ENCODE measurements around the gene CELF2. TPM values are rescaled to one million over a fixed set of nuclear protein-coding genes. Genes with fewer than 3 reads are reported as not detected.

The CELF2 gene
- total RNA-seq, 4 donors from 2014 or later, result 27.0 to 44.1 (median 31.3) TPM

DNA sequence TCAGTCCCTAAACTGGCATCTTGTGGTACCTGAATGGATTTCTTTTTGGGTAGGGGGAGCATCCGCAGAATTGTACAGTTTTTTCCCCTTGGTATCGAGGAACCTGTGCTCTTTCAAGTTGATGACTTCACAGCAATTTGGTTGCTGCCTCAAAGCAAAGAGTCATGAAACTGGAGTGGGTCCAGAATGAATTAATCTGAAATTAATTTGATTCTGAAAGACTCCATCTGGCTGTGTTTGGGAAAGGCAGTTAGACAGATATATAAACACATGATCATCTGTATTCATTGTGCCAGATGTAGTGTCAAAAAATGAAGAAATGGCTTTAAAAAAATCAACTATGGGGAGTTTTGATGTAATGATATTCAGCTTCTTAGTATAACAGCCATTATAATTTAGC lies 136.1 kb downstream of the CELF2 start:
- no peaks in the 10 kb centered on the region for H3K27me3 ChIP-seq
- H3K9me3 ChIP-seq, result no peaks in the 10 kb centered on the region
- peaks cover 0 to 29% (median 14%) of the 10 kb centered on the region in 4 donors for H3K4me1 ChIP-seq
- 100% methylated on average over 2 of the region's 2 CpGs for WGBS, 2 donors (ENCODE audit: low coverage in 1 of 2)
- TF ChIP-seq EP300 (IDR thresholded peaks at IDR 0.05; ENCODE audit: low read depth), result no peak
- TF ChIP-seq, protein P1, sequence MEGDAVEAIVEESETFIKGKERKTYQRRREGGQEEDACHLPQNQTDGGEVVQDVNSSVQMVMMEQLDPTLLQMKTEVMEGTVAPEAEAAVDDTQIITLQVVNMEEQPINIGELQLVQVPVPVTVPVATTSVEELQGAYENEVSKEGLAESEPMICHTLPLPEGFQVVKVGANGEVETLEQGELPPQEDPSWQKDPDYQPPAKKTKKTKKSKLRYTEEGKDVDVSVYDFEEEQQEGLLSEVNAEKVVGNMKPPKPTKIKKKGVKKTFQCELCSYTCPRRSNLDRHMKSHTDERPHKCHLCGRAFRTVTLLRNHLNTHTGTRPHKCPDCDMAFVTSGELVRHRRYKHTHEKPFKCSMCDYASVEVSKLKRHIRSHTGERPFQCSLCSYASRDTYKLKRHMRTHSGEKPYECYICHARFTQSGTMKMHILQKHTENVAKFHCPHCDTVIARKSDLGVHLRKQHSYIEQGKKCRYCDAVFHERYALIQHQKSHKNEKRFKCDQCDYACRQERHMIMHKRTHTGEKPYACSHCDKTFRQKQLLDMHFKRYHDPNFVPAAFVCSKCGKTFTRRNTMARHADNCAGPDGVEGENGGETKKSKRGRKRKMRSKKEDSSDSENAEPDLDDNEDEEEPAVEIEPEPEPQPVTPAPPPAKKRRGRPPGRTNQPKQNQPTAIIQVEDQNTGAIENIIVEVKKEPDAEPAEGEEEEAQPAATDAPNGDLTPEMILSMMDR (IDR thresholded peaks at IDR 0.05), result no peak
- no peak for TF ChIP-seq POLR2AphosphoS5 (IDR thresholded peaks at IDR 0.05)
- TF ChIP-seq POLR2A (IDR thresholded peaks at IDR 0.05), result no peak
- intact Hi-C loops (cut with DNase I; ENCODE audit: low total_unique reads) (no loop called here), in situ Hi-C loops (cut with MboI; ENCODE audit: low pct_ligation_motif_present in 1 of 4, low pct_unique_long_range_greater_than_20kb in 1 of 4, low sequenced_read_pairs in 3 of 4) (no loop called here)
- H3K36me3 ChIP-seq, result no peaks in the 10 kb centered on the region
- no peak overlapping the region for H3K4me3 ChIP-seq
- no peak overlapping the region for H3K27ac ChIP-seq
- DNase-seq, result no peak

DNA sequence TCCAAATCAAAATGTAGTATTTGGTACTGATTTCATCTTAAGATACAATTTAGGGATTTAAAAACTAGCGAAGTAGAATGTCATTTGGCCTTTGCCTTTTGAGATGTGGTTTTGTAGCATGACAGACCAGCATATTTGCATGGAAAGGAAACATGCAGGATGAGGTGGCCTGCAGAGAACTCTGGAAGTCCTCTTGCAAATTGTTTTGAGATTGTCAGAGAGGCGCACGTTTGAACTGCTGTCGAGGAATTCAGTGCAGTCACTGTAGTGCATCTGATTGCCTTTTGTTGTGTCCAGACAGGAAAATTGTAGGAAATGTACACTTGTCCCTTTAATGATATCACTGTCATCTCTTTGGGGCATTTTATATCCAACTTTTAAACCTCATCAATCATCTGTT lies 136.7 kb downstream of the CELF2 start:
- no peak overlapping the region for H3K4me3 ChIP-seq
- WGBS, 2 donors (ENCODE audit: low coverage in 1 of 2), result 68 to 89% methylated on average over 4 of the region's 4 CpGs
- H3K27ac ChIP-seq, result no peak overlapping the region
- H3K27me3 ChIP-seq, result no peaks in the 10 kb centered on the region
- H3K4me1 ChIP-seq, result peaks cover 0 to 23% (median 13%) of the 10 kb centered on the region in 4 donors
- H3K36me3 ChIP-seq, result no peaks in the 10 kb centered on the region
- no peak for DNase-seq
- TF ChIP-seq EP300 (IDR thresholded peaks at IDR 0.05; ENCODE audit: low read depth) (no peak), POLR2AphosphoS5 (IDR thresholded peaks at IDR 0.05) (no peak)
- TF ChIP-seq, protein P1 (IDR thresholded peaks at IDR 0.05), result no peak
- H3K9me3 ChIP-seq, result no peaks in the 10 kb centered on the region
- intact Hi-C loops (cut with DNase I; ENCODE audit: low total_unique reads) (no loop called here), in situ Hi-C loops (cut with MboI; ENCODE audit: low pct_ligation_motif_present in 1 of 4, low pct_unique_long_range_greater_than_20kb in 1 of 4, low sequenced_read_pairs in 3 of 4) (no loop called here)

DNA sequence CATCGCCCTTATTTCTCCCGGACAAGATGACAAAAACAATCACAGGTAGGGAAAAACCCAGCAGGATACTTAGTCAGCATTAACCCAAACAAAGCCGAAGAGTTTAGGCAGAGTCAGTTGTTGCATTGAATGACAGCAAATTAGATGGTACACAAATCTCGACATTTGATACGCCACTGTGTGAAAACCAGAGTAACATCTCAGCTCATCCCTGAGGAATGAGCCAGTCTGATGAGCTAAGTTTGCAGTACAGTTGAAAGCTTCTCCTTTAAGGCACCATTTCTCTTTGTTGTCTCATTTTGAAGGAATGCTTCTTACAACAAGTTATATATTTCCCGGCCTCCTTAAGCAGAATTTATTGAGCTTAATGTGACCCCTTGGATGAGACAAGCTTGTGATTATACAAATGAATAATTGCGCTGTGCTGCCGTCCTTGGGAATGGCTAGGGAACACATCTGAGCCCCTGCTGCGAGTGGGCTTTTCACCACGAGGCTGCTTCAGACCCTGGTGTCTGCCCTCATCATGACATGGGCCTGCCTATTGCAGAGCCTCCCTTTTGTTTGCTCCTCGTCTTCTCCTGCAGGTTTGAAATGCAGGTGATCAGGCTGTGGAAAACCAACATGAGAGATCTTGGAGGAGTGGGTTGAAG lies 137.3 kb downstream of the CELF2 start:
- H3K36me3 ChIP-seq, result no peaks in the 10 kb centered on the region
- no peak for DNase-seq
- no peak overlapping the region for H3K27ac ChIP-seq
- H3K27me3 ChIP-seq, result no peaks in the 10 kb centered on the region
- in situ Hi-C loops (cut with MboI; ENCODE audit: low pct_ligation_motif_present in 1 of 4, low pct_unique_long_range_greater_than_20kb in 1 of 4, low sequenced_read_pairs in 3 of 4) (no loop called here), intact Hi-C loops (cut with DNase I; ENCODE audit: low total_unique reads) (no loop called here)
- peaks cover 0 to 21% (median 11%) of the 10 kb centered on the region in 4 donors for H3K4me1 ChIP-seq
- 60 to 76% methylated on average over 10 to 11 of the region's 11 CpGs for WGBS, 2 donors (ENCODE audit: low coverage in 1 of 2)
- TF ChIP-seq, protein P1 (IDR thresholded peaks at IDR 0.05), result no peak
- TF ChIP-seq POLR2AphosphoS5 (IDR thresholded peaks at IDR 0.05), result no peak
- TF ChIP-seq POLR2A (IDR thresholded peaks at IDR 0.05), result no peak
- no peak for TF ChIP-seq EP300 (IDR thresholded peaks at IDR 0.05; ENCODE audit: low read depth)
- H3K4me3 ChIP-seq, result no peak overlapping the region
- no peaks in the 10 kb centered on the region for H3K9me3 ChIP-seq

DNA sequence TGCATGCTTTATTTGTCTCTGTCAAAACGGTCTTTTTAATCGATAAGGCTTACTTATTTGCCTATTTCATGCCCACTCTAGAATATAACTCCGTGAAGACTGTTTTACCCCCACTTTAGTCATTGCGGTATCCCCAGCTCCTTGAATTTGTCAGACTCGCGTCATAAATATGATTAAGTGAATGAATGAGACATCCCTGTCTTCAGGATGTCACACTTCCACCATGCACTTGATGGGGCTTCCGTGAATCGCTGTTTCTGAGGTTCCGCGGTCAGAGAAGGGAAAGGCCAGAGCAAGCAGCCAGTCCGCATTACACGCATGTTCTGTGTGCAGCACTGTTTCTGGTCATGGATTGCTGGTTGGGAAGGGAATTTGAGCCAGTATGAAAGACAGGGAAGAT lies 138.8 kb downstream of the CELF2 start:
- Histone ChIP-seq H3K36me3 (no peaks in the 10 kb centered on the region), H3K4me3 (no peak overlapping the region), H3K27ac (no peak overlapping the region), H3K4me1 (peaks cover 0 to 16% (median 0%) of the 10 kb centered on the region in 4 donors), H3K27me3 (no peaks in the 10 kb centered on the region), H3K9me3 (no peaks in the 10 kb centered on the region)
- no peak for DNase-seq
- WGBS, 2 donors (ENCODE audit: low coverage in 1 of 2), result 95 to 100% methylated on average over 2 to 12 of the region's 12 CpGs
- no peak for TF ChIP-seq EP300 (IDR thresholded peaks at IDR 0.05; ENCODE audit: low read depth)
- no peak for TF ChIP-seq POLR2AphosphoS5 (IDR thresholded peaks at IDR 0.05)
- TF ChIP-seq POLR2A (IDR thresholded peaks at IDR 0.05), result no peak
- TF ChIP-seq, protein P1 (IDR thresholded peaks at IDR 0.05), result no peak
- intact Hi-C loops (cut with DNase I; ENCODE audit: low total_unique reads) (no loop called here), in situ Hi-C loops (cut with MboI; ENCODE audit: low pct_ligation_motif_present in 1 of 4, low pct_unique_long_range_greater_than_20kb in 1 of 4, low sequenced_read_pairs in 3 of 4) (no loop called here)
